ENCODE results near the gene ARHGAP26. TPM values are rescaled to one million over a fixed set of nuclear protein-coding genes. Genes with fewer than 3 reads are reported as not detected.

Gene ARHGAP26
- total RNA-seq, 4 donors from 2014 or later = 22.3 to 40.7 (median 28.2) TPM

DNA sequence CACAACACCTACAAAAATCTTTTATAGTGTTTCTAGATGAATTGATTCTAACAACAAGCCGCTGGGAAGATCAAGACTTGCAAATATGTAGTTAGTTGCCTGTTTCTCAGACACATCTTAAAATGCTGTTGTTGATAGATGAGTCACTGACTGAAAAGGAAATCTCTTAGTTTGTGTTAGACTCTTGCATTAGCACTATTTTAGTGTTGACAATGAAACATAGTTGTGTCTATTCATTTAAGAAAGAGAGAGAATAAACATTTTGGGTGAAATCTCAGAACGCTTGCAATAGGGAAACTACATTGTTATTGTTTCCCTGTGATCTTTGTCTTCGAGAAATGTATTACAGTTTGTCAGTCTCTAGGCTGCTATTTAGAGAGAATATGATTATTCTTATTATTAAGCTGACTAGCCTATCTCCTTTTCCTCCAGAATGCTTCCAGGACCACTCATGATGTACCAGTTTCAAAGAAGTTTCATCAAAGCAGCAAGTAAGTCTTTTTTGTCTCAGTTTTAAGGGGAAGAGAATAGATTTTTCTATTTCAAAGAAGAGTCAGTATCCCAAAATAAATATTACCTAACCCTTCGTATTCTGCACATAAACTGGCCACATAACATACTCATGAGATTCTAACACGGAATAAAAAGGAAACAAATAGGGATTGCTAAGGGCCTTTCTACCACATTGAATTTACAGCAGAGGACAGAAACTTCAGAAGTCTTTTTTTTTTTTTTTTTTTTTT is 285.6 kb downstream of the ARHGAP26 start:
- TF ChIP-seq, protein P1, sequence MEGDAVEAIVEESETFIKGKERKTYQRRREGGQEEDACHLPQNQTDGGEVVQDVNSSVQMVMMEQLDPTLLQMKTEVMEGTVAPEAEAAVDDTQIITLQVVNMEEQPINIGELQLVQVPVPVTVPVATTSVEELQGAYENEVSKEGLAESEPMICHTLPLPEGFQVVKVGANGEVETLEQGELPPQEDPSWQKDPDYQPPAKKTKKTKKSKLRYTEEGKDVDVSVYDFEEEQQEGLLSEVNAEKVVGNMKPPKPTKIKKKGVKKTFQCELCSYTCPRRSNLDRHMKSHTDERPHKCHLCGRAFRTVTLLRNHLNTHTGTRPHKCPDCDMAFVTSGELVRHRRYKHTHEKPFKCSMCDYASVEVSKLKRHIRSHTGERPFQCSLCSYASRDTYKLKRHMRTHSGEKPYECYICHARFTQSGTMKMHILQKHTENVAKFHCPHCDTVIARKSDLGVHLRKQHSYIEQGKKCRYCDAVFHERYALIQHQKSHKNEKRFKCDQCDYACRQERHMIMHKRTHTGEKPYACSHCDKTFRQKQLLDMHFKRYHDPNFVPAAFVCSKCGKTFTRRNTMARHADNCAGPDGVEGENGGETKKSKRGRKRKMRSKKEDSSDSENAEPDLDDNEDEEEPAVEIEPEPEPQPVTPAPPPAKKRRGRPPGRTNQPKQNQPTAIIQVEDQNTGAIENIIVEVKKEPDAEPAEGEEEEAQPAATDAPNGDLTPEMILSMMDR (IDR thresholded peaks at IDR 0.05) = no peak
- TF ChIP-seq EP300 (IDR thresholded peaks at IDR 0.05) (no peak), POLR2AphosphoS5 (IDR thresholded peaks at IDR 0.05) (no peak), POLR2A (IDR thresholded peaks at IDR 0.05; ENCODE audit: low read depth) (no peak)
- intact Hi-C loops (cut with DNase I) = loop anchor here (10.0 kb wide), 1 partner anchor 89 kb away; no protein-coding TSS in a partner anchor
- 73% methylated on average over 5 of the region's 5 CpGs for WGBS
- Histone ChIP-seq H3K27me3 (no peaks in the 10 kb centered on the region), H3K4me1 (peaks cover 52 to 86% (median 82%) of the 10 kb centered on the region in 4 donors), H3K27ac (replicated peaks in 1 of 4) (peak overlapping the region in 2 of 4 donors; percentile 16 to 21), H3K9me3 (no peaks in the 10 kb centered on the region), H3K4me3 (no peak overlapping the region), H3K36me3 (peaks cover 0 to 32% (median 7%) of the 10 kb centered on the region in 4 donors)
- DNase-seq (ENCODE audit: extremely low spot score) = no peak

DNA sequence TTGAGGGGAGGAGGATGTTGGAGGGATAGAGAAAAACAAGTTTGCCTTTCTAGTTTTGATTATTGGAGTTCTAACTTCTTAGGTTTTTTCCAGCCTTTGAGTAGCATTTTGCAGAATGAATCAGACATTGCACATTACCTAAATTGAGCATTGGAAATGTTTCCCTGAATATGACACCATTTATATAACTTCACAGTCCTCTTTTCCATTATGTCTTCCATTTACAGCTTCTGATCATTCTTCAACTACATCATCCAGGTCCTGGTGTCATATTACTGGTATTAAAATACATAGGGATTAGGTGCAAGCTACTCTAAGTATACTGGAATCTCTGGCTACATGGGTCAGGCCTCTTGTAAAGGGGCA is 286.1 kb downstream of the ARHGAP26 start:
- no peak for DNase-seq (ENCODE audit: extremely low spot score)
- H3K9me3 ChIP-seq = no peaks in the 10 kb centered on the region
- H3K4me1 ChIP-seq = peaks cover 46 to 86% (median 82%) of the 10 kb centered on the region in 4 donors
- H3K27me3 ChIP-seq = no peaks in the 10 kb centered on the region
- TF ChIP-seq, protein P1 (IDR thresholded peaks at IDR 0.05) = no peak
- TF ChIP-seq EP300 (IDR thresholded peaks at IDR 0.05) (no peak), POLR2AphosphoS5 (IDR thresholded peaks at IDR 0.05) (no peak), POLR2A (IDR thresholded peaks at IDR 0.05; ENCODE audit: low read depth) (no peak)
- H3K36me3 ChIP-seq = peaks cover 0 to 32% (median 7%) of the 10 kb centered on the region in 4 donors
- intact Hi-C loops (cut with DNase I) = loop anchor here (10.0 kb wide), 1 partner anchor 88 kb away; no protein-coding TSS in a partner anchor
- no peak overlapping the region for H3K4me3 ChIP-seq
- peak overlapping the region; percentile 15 to 64 (median 18) for H3K27ac ChIP-seq (replicated peaks in 1 of 4)

DNA sequence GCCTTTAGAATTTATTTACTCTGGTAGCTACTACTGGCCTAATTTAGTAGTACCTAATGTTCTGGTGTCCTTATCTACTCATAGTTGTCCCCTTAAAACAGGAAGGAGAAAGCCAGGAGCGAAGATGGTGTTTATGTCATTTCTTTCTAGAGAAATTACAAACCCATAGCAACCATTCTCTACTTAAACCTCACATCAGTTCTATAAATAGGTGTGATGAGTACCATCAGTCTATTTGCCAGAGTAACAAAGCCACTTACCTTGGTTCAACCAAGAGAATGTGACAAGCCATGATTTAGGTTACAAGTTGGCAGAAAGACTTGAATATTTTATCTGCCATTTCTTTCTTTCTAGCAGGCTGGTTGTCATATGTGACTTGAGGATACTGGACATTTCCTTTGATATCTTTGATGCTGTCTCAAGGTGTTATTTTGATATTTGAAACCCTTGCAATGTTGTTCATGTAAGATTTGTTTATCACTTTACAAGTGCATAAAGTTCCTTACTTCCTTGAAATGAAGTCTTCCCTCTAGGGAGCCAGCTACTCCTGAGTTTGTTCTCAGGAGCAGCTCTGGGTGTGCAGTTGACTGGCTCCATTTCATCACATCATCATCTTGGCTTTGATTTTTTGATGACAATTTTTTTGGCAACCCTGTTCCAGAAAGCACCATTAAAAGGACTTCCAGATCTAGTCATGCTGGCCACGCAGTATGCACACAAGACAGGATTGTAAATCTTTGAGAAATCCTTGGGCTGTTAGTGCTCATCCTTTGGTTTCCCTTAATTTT is 286.8 kb downstream of the ARHGAP26 start:
- H3K27ac ChIP-seq (replicated peaks in 1 of 4) = peak overlapping the region; percentile 15 to 64 (median 40)
- no peak overlapping the region for H3K4me3 ChIP-seq
- intact Hi-C loops (cut with DNase I) = loop anchor here (10.0 kb wide), 1 partner anchor 88 kb away; no protein-coding TSS in a partner anchor
- 91% methylated on average over 2 of the region's 2 CpGs for WGBS
- TF ChIP-seq POLR2AphosphoS5 (IDR thresholded peaks at IDR 0.05) (no peak), EP300 (IDR thresholded peaks at IDR 0.05) (no peak), POLR2A (IDR thresholded peaks at IDR 0.05; ENCODE audit: low read depth) (no peak)
- TF ChIP-seq, protein P1 (IDR thresholded peaks at IDR 0.05) = no peak
- H3K9me3 ChIP-seq = no peaks in the 10 kb centered on the region
- no peaks in the 10 kb centered on the region for H3K27me3 ChIP-seq
- peaks cover 46 to 84% (median 82%) of the 10 kb centered on the region in 4 donors for H3K4me1 ChIP-seq
- DNase-seq (ENCODE audit: extremely low spot score) = no peak
- peaks cover 0 to 32% (median 7%) of the 10 kb centered on the region in 4 donors for H3K36me3 ChIP-seq

GRCh38 chr5:143057580-143057999 is 287.4 kb downstream of the ARHGAP26 start:
- WGBS = 77% methylated on average over 3 of the region's 3 CpGs
- peaks cover 0 to 32% (median 7%) of the 10 kb centered on the region in 4 donors for H3K36me3 ChIP-seq
- H3K27me3 ChIP-seq = no peaks in the 10 kb centered on the region
- H3K4me3 ChIP-seq = no peak overlapping the region
- no peaks in the 10 kb centered on the region for H3K9me3 ChIP-seq
- peaks cover 42 to 80% (median 80%) of the 10 kb centered on the region in 4 donors for H3K4me1 ChIP-seq
- no peak for DNase-seq (ENCODE audit: extremely low spot score)
- peak overlapping the region in 3 of 4 donors; percentile 28 to 64 (median 52) for H3K27ac ChIP-seq (replicated peaks in 1 of 4)
- TF ChIP-seq, protein P1 (IDR thresholded peaks at IDR 0.05) = no peak
- peak in 1 of 2 donors; percentile 46 for TF ChIP-seq POLR2AphosphoS5 (IDR thresholded peaks at IDR 0.05)
- intact Hi-C loops (cut with DNase I) = loop anchor here (10.0 kb wide), 1 partner anchor 87 kb away; no protein-coding TSS in a partner anchor
